ENCODE data around the gene APOF.
"Not testable (repeated sequence)": the region's sequence is repeated elsewhere in the genome, so short reads cannot be mapped to it uniquely, and the experiment has no call there.

APOF gene, protein sequence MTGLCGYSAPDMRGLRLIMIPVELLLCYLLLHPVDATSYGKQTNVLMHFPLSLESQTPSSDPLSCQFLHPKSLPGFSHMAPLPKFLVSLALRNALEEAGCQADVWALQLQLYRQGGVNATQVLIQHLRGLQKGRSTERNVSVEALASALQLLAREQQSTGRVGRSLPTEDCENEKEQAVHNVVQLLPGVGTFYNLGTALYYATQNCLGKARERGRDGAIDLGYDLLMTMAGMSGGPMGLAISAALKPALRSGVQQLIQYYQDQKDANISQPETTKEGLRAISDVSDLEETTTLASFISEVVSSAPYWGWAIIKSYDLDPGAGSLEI

GRCh38 chr12:56362130-56363059 is at the start of gene APOF:
TSS of gene APOF (minus strand) at chr12:56362857. CDS start at chr12:56362745, 112 bp downstream.
- Histone ChIP-seq H3K27me3 (replicated peaks; ENCODE audit: control insufficient read depth, insufficient read depth, low read length) (no peaks in the 10 kb centered on the region), H3K9ac (ENCODE audit: low read length) (no peak within 1 kb of the TSS), H3K4me3 (ENCODE audit: low read length) (no peak within 1 kb of the TSS), H3K4me1 (ENCODE audit: control insufficient read depth, insufficient read depth, low read length) (peaks cover 16% of the 10 kb centered on the region), H3K36me3 (ENCODE audit: control insufficient read depth, insufficient read depth, low read length, severe bottlenecking) (peaks cover 5% of the 10 kb centered on the region), H3K9me3 (ENCODE audit: control insufficient read depth, low read length) (no peaks in the 10 kb centered on the region)
- no peak for DNase-seq (ENCODE audit: low read depth)

- Histone ChIP-seq H3K9ac (ENCODE audit: low read length) (no peak overlapping the region), H3K4me1 (ENCODE audit: control insufficient read depth, insufficient read depth, low read length) (peaks cover 16% of the 10 kb centered on the region), H3K27me3 (replicated peaks; ENCODE audit: control insufficient read depth, insufficient read depth, low read length) (no peaks in the 10 kb centered on the region), H3K4me3 (ENCODE audit: low read length) (no peak overlapping the region), H3K9me3 (ENCODE audit: control insufficient read depth, low read length) (no peaks in the 10 kb centered on the region), H3K36me3 (ENCODE audit: control insufficient read depth, insufficient read depth, low read length, severe bottlenecking) (no peaks in the 10 kb centered on the region)
- DNase-seq (ENCODE audit: low read depth) = no peak
Measured at GRCh38 chr12:56411781-56412639, 49.4 kb upstream of the APOF start.

- H3K9me3 ChIP-seq (ENCODE audit: control insufficient read depth, low read length) = no peaks in the 10 kb centered on the region
- no peaks in the 10 kb centered on the region for H3K36me3 ChIP-seq (ENCODE audit: control insufficient read depth, insufficient read depth, low read length, severe bottlenecking)
- H3K9ac ChIP-seq (ENCODE audit: low read length) = no peak overlapping the region
- no peak for DNase-seq (ENCODE audit: low read depth)
- no peak overlapping the region for H3K4me3 ChIP-seq (ENCODE audit: low read length)
- peaks cover 16% of the 10 kb centered on the region for H3K4me1 ChIP-seq (ENCODE audit: control insufficient read depth, insufficient read depth, low read length)
- H3K27me3 ChIP-seq (replicated peaks; ENCODE audit: control insufficient read depth, insufficient read depth, low read length) = no peaks in the 10 kb centered on the region
Measured at GRCh38 chr12:56410768-56411167, 48.1 kb upstream of the APOF start.

DNA sequence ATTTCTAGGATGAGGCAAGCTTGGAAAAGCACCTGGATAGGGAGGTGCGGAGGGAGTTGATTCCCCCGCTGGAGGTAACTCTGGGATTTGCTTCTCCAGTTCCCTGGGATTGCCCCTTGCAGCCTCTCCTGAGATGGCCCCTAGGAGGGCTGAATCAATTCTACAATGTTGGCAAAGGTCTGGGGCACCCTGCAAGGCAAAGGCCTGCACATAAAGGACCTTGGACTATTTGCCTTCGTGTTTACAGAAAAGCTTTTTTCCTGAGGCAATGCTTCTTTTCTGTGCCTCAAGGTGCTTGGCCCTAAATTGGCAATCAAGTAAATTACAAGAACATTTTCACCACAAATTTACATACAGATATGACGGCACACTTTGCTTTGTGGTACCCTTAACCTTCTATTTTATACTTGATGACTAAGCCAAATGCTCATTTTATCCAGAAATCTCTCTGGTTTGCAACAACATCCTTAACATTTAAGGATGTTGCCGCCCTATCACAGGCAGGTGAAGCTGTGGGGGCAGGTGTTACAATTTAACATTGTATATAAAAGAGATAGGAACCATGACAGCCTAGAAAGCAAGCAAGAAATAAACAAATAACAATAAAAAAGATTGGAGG is 46.3 kb upstream of the APOF start:
- DNase-seq (ENCODE audit: low read depth) = no peak
- no peaks in the 10 kb centered on the region for H3K9me3 ChIP-seq (ENCODE audit: control insufficient read depth, low read length)
- H3K27me3 ChIP-seq (replicated peaks; ENCODE audit: control insufficient read depth, insufficient read depth, low read length) = no peaks in the 10 kb centered on the region
- no peaks in the 10 kb centered on the region for H3K36me3 ChIP-seq (ENCODE audit: control insufficient read depth, insufficient read depth, low read length, severe bottlenecking)
- no peak overlapping the region for H3K9ac ChIP-seq (ENCODE audit: low read length)
- H3K4me1 ChIP-seq (ENCODE audit: control insufficient read depth, insufficient read depth, low read length) = peaks cover 16% of the 10 kb centered on the region
- no peak overlapping the region for H3K4me3 ChIP-seq (ENCODE audit: low read length)

DNA sequence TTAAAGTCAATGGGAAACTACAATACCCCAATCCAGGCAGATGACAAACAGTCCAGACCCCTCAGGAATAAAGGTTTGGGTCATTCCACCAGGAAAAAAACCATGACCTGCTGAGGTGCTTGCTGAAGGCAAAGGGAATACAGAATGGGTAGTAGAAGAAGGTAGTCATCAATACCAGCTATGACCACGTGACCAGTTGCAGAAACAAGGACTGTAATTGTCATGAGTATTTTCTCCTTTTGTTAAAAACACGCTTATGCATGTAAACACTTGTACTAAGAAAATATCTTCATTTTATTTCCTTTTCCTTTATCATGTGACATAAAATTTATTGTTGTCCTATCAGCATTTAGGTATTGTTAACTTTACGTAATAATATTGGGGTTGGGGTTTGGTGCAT is 41.6 kb upstream of the APOF start:
- not testable (repeated sequence) for H3K4me3 ChIP-seq (ENCODE audit: low read length); H3K27me3 ChIP-seq (replicated peaks; ENCODE audit: control insufficient read depth, insufficient read depth, low read length); H3K9me3 ChIP-seq (ENCODE audit: control insufficient read depth, low read length); H3K36me3 ChIP-seq (ENCODE audit: control insufficient read depth, insufficient read depth, low read length, severe bottlenecking); H3K4me1 ChIP-seq (ENCODE audit: control insufficient read depth, insufficient read depth, low read length); DNase-seq (ENCODE audit: low read depth); H3K9ac ChIP-seq (ENCODE audit: low read length)

DNA sequence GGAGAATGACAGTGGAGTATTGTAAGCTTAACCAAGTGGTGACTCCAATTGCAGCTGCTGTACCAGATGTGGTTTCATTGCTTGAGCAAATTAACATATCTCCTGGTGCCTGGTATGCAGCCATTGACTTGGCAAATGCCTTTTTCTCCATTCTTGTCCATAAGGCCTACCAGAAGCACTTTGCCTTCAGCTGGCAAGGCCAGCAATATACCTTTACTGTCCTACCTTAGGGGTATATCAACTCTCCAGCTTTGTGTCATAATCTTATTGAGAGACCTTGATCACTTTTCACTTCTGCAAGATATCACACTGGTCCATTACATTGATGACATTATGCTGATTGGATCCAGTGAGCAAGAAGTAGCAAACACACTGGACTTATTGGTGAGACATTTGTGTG is 39.0 kb upstream of the APOF start:
- peaks cover 20% of the 10 kb centered on the region for H3K9me3 ChIP-seq (ENCODE audit: control insufficient read depth, low read length)
- H3K9ac ChIP-seq (ENCODE audit: low read length); DNase-seq (ENCODE audit: low read depth); H3K4me1 ChIP-seq (ENCODE audit: control insufficient read depth, insufficient read depth, low read length); H3K27me3 ChIP-seq (replicated peaks; ENCODE audit: control insufficient read depth, insufficient read depth, low read length); H3K36me3 ChIP-seq (ENCODE audit: control insufficient read depth, insufficient read depth, low read length, severe bottlenecking); H3K4me3 ChIP-seq (ENCODE audit: low read length): not testable (repeated sequence)

DNA sequence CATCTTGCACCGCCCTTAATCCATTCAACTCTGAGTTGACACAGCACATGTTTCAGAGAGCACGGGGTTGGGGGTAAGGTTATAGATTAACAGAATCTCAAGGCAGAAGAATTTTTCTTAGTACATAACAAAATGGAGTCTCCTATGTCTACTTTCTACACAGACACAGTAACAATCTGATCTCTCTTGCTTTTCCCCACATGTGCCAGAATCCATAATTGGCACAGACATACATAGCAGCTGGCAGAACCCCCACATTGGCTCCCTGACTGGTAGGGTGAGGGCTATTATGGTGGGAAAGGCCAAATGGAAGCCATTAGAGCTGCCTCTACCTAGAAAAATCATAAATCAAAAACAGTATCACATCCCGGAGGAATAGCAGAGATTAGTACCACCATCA is 38.5 kb upstream of the APOF start:
- H3K4me3 ChIP-seq (ENCODE audit: low read length); H3K9ac ChIP-seq (ENCODE audit: low read length); H3K36me3 ChIP-seq (ENCODE audit: control insufficient read depth, insufficient read depth, low read length, severe bottlenecking); H3K27me3 ChIP-seq (replicated peaks; ENCODE audit: control insufficient read depth, insufficient read depth, low read length); DNase-seq (ENCODE audit: low read depth); H3K4me1 ChIP-seq (ENCODE audit: control insufficient read depth, insufficient read depth, low read length): not testable (repeated sequence)
- peaks cover 20% of the 10 kb centered on the region for H3K9me3 ChIP-seq (ENCODE audit: control insufficient read depth, low read length)

DNA sequence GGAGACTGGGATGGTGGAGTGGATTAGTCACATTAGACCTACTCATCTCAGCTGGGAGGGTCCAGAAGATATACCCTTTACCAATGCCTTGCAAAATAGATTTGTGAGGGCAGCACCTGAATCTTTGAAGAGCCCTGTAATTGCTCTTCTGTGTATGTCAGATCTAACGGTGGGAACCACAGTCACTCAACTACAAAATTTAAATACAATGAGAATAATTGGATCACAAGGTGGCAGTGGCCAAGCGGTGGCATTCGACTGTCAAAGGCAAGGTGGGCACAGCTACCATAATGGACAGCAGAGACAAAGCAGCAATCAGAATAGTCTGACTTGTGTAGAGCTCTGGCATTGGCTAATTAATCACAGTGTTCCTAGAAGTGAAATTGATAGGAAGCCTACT is 36.8 kb upstream of the APOF start:
- H3K36me3 ChIP-seq (ENCODE audit: control insufficient read depth, insufficient read depth, low read length, severe bottlenecking); H3K4me1 ChIP-seq (ENCODE audit: control insufficient read depth, insufficient read depth, low read length); H3K4me3 ChIP-seq (ENCODE audit: low read length); DNase-seq (ENCODE audit: low read depth); H3K9ac ChIP-seq (ENCODE audit: low read length); H3K27me3 ChIP-seq (replicated peaks; ENCODE audit: control insufficient read depth, insufficient read depth, low read length): not testable (repeated sequence)
- H3K9me3 ChIP-seq (ENCODE audit: control insufficient read depth, low read length) = peaks cover 20% of the 10 kb centered on the region

DNA sequence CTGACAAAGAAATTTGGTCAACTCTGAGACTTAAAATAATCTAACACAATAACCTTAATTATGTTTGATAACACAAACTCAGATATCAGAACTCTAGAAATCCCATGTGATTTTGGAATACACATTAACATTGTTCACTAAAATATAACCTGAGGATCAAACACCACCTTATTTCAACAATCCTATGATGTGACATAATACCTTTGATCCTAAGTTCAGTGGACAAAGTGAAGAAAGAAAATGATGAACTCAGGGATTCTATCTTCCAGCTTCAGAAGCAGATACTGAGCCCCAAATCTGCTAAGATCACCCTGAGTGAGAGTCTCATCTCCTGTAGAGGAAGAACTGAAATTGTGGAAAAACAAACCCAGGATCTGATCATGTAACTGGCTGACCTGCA is 35.7 kb upstream of the APOF start:
- DNase-seq (ENCODE audit: low read depth) = no peak
- H3K27me3 ChIP-seq (replicated peaks; ENCODE audit: control insufficient read depth, insufficient read depth, low read length) = no peaks in the 10 kb centered on the region
- H3K9me3 ChIP-seq (ENCODE audit: control insufficient read depth, low read length) = peaks cover 20% of the 10 kb centered on the region
- no peaks in the 10 kb centered on the region for H3K4me1 ChIP-seq (ENCODE audit: control insufficient read depth, insufficient read depth, low read length)
- no peak overlapping the region for H3K4me3 ChIP-seq (ENCODE audit: low read length)
- no peak overlapping the region for H3K9ac ChIP-seq (ENCODE audit: low read length)
- H3K36me3 ChIP-seq (ENCODE audit: control insufficient read depth, insufficient read depth, low read length, severe bottlenecking) = no peaks in the 10 kb centered on the region

DNA sequence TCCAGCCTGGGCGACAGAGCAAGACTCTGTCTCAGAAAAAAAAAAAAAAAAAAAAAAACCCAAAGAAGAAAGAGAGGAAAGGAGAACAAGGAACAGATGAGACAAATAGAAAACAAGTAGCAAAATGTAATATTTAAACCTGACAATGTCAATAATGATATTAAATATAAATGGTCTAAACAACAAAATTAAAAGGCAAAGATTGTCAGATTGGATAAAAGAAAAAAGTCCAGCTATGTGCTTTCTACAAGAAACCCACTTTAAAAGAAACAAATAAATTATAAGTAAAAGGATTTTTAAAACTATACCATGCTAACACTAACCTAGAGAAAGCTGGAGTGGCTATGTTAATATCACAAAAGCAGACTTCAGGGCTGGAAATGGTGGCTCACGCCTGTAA is 29.7 kb upstream of the APOF start:
- Histone ChIP-seq H3K4me1 (ENCODE audit: control insufficient read depth, insufficient read depth, low read length) (peaks cover 2% of the 10 kb centered on the region), H3K36me3 (ENCODE audit: control insufficient read depth, insufficient read depth, low read length, severe bottlenecking) (no peaks in the 10 kb centered on the region), H3K9ac (ENCODE audit: low read length) (no peak overlapping the region), H3K9me3 (ENCODE audit: control insufficient read depth, low read length) (peaks cover 4% of the 10 kb centered on the region), H3K27me3 (replicated peaks; ENCODE audit: control insufficient read depth, insufficient read depth, low read length) (no peaks in the 10 kb centered on the region), H3K4me3 (ENCODE audit: low read length) (no peak overlapping the region)
- no peak for DNase-seq (ENCODE audit: low read depth)

Measured in adipocyte (in vitro differentiated cells).